SK-N-SH (cell line): Measurements from ENCODE around the gene SETD1B. TPM values are rescaled to one million over a fixed set of nuclear protein-coding genes. Genes with fewer than 3 reads are reported as not detected.
"Not testable (repeated sequence)": the region's sequence is repeated elsewhere in the genome, so short reads cannot be mapped to it uniquely, and the experiment has no call there.

Experiments
- CTCF ChIA-PET: fragments of 300-600, 350-600 bp; formaldehyde crosslinking; extraction: SDS; loops from one replicate; lab custom pipeline; 2021; lab: Yijun Ruan, JAX
- POLR2A ChIA-PET: fragments of 350-600 bp; sonication (Branson Sonifier 250); formaldehyde crosslinking; extraction: SDS; loops from one replicate; lab custom pipeline; 2020; ENCODE audit warnings: antibody characterized with exemption, inconsistent platforms; lab: Yijun Ruan, JAX
- DNase-seq: peaks from one replicate; pipeline ENCODE4 v3.0.0; 2012
- H2AFZ ChIP-seq: fragments of 200-600 bp; sonication (generic); 2 replicates; pipeline ENCODE4 v1.8.1; 2016; ENCODE audit warnings: antibody characterized with exemption, mild to moderate bottlenecking, low read depth
- H3F3A ChIP-seq: fragments of 200-600 bp; sonication (generic); replicated peaks from 2 replicates; pipeline ENCODE3; 2016; ENCODE audit warnings: antibody characterized with exemption, mild to moderate bottlenecking; ENCODE audit not compliant: insufficient read depth
- H3K27ac ChIP-seq, 2 experiments: fragments of 200-500 bp in 1 of 2; fragments of 200-600 bp in 1 of 2; sonication (Bioruptor generic) in 1 of 2; sonication (generic), shearing (Covaris generic) in 1 of 2; 2 replicates each; pipeline versions ENCODE4 v1.5.1 to v1.6.1; 2014 to 2016; ENCODE audit warnings: low read depth in 2 of 2, inconsistent platforms in 1 of 2, low read length in 1 of 2, mild to moderate bottlenecking in 1 of 2, mixed read lengths in 1 of 2
- H3K27me3 ChIP-seq: fragments of 200-600 bp; sonication (generic), shearing (Covaris generic); 2 replicates; pipeline ENCODE4 v1.6.1; 2016; ENCODE audit warnings: mixed run types; ENCODE audit not compliant: insufficient read depth
- H3K36me3 ChIP-seq, 2 experiments: fragments of 200-500 bp in 1 of 2; fragments of 200-600 bp in 1 of 2; sonication (Bioruptor generic) in 1 of 2; sonication (generic) in 1 of 2; replicated peaks in 1 of 2; 2 replicates each; pipeline versions ENCODE3 to v1.5.1; 2014 to 2016; ENCODE audit warnings: low read length in 1 of 2, mild to moderate bottlenecking in 1 of 2; ENCODE audit not compliant: insufficient read depth in 2 of 2, control insufficient read depth in 1 of 2
- H3K4me1 ChIP-seq, 2 experiments: fragments of 200-500 bp in 1 of 2; fragments of 200-600 bp in 1 of 2; sonication (Bioruptor generic) in 1 of 2; sonication (generic), shearing (Covaris generic) in 1 of 2; 2 replicates each; pipeline versions ENCODE4 v1.5.1 to v1.6.1; 2014 to 2016; ENCODE audit warnings: low read depth in 1 of 2, low read length in 1 of 2, mixed run types in 1 of 2; ENCODE audit not compliant: insufficient read depth in 2 of 2, control insufficient read depth in 1 of 2
- H3K4me2 ChIP-seq: fragments of 200-600 bp; sonication (generic), shearing (Covaris generic); 2 replicates; pipeline ENCODE4 v1.6.1; 2017; ENCODE audit warnings: mixed run types
- H3K4me3 ChIP-seq, 2 experiments: fragments of 200-500 bp in 1 of 2; fragments of 200-600 bp in 1 of 2; sonication (Bioruptor generic) in 1 of 2; sonication (generic), shearing (Covaris generic) in 1 of 2; 2 replicates each; pipeline versions ENCODE4 v1.5.1 to v1.8.1; 2014 to 2016; ENCODE audit warnings: low read depth in 2 of 2, inconsistent platforms in 1 of 2, low read length in 1 of 2, mild to moderate bottlenecking in 1 of 2, mixed read lengths in 1 of 2, moderate library complexity in 1 of 2
- H3K79me2 ChIP-seq: fragments of 200-600 bp; sonication (generic); 2 replicates; pipeline ENCODE4 v1.8.1; 2017; ENCODE audit warnings: mild to moderate bottlenecking; ENCODE audit not compliant: insufficient read depth
- H3K9ac ChIP-seq: fragments of 200-600 bp; sonication (generic); 2 replicates; pipeline ENCODE4 v1.6.1; 2017; ENCODE audit warnings: mixed run types
- H3K9me2 ChIP-seq: fragments of 200-600 bp; sonication (generic); 2 replicates; pipeline ENCODE4 v1.6.1; 2017; ENCODE audit warnings: mixed run types
- H3K9me3 ChIP-seq: fragments of 200-600 bp; sonication (generic); 2 replicates; pipeline ENCODE4 v1.6.1; 2017; ENCODE audit warnings: mixed run types, mild to moderate bottlenecking, moderate library complexity
- H4K20me1 ChIP-seq: fragments of 200-600 bp; sonication (generic); 2 replicates; pipeline ENCODE4 v1.6.1; 2017; ENCODE audit warnings: mild to moderate bottlenecking, mixed run types; ENCODE audit not compliant: insufficient read depth
- ELF1 ChIP-seq: IDR thresholded peaks from 2 replicates; pipeline ENCODE4 v1.4.0; 2012
- GABPA ChIP-seq: IDR thresholded peaks from 2 replicates; pipeline ENCODE4 v1.4.0; 2012; ENCODE audit warnings: low read depth, mild to moderate bottlenecking
- MEF2A ChIP-seq: IDR thresholded peaks from 2 replicates; pipeline ENCODE4 v1.4.0; 2012; ENCODE audit warnings: low read depth, borderline replicate concordance
- MXI1 ChIP-seq: IDR thresholded peaks from 2 replicates; pipeline ENCODE4 v1.6.1; 2012; ENCODE audit warnings: mild to moderate bottlenecking, low read depth, low read length, improper control_type of control experiment
- RCOR1 ChIP-seq: fragments of 150-350 bp; IDR thresholded peaks from 2 replicates; pipeline ENCODE4 v1.6.1; 2017; ENCODE audit warnings: antibody characterized with exemption, low read length
- WGBS: methylation state at CpG from one replicate; pipeline ENCODE4 v1.1.6; 2017; ENCODE audit warnings: low lambda C conversion rate; 5-methylcytosine and 5-hydroxymethylcytosine counted together
- polyA plus RNA-seq, 3 experiments: library from polyadenylated mRNA; depleted of rRNA; stranded (reverse); fragments of >200 nt; gene quantifications; 2 replicates each; pipeline ENCODE4 v1.2.3, GENCODE V29; 2012
- TF ChIP-seq, protein P1 (sequence below): IDR thresholded peaks from 2 replicates; pipeline ENCODE4; 2012

SETD1B gene
- polyA plus RNA-seq, 1 of the 3 experiments (the other 2 are of a cell fraction): 2.0 TPM

DNA sequence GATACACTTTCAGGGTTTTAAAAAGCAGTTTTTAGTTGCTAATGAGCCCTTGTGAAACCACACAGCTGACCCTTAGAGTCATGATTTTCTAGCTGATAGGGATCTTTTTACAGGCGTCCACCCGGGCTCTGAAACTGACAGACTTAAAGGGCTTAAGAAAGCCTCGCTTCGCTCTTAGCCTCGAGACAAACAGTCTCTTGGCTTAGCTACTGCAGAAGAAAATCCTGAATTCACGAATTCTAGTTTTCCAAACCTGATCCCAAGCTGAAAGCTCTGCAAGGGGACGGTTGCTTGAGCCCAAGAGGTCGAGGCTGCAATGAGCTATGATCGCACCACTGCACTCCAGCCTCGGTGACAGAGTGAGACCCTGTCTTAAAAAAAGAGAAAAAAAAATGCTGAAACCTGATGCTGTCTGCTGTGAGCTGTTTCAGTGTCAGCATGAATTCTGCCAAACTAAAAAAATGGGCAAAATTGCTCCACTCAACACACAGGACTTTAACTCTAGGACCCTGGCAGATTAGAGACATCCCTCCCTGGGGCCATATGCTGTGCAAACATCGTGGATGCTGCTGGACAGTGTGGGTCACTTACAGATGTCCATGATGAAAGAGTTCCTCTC, 57.9 kb downstream of the SETD1B start:
- peak overlapping the region; percentile 72 for H3K4me2 ChIP-seq
- H2AFZ ChIP-seq: peak overlapping the region; percentile 73; the same call in 1 of the 2 replicates
- ChIA-PET POLR2A (interaction anchor here (1.2 to 3.2 kb wide), 3 partner anchors 10 to 23 kb away, joined by 3 to 9 read pairs (median 4); no protein-coding TSS in a partner anchor), CTCF (interaction anchor here (0.6 to 3.5 kb wide), 6 partner anchors 10 to 507 kb away, joined by 3 to 17 read pairs (median 9); partner anchors contain the start of genes PSMD9 and RHOF)
- 0 out of 2 replicates have a peak overlapping the region, but pooled peaks have one; percentile 8 for H3K9ac ChIP-seq
- TF ChIP-seq, protein P1, sequence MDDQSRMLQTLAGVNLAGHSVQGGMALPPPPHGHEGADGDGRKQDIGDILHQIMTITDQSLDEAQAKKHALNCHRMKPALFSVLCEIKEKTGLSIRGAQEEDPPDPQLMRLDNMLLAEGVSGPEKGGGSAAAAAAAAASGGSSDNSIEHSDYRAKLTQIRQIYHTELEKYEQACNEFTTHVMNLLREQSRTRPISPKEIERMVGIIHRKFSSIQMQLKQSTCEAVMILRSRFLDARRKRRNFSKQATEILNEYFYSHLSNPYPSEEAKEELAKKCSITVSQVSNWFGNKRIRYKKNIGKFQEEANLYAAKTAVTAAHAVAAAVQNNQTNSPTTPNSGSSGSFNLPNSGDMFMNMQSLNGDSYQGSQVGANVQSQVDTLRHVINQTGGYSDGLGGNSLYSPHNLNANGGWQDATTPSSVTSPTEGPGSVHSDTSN: peak; percentile 28
- no peak for TF ChIP-seq GABPA
- H3K9me2 ChIP-seq: no peaks in the 10 kb centered on the region
- peak overlapping the region; percentile 20 to 59; a peak in 3 of 4 replicates for H3K27ac ChIP-seq
- H3F3A ChIP-seq: peaks cover 27% of the 10 kb centered on the region
- no peak overlapping the region for H3K4me3 ChIP-seq
- peaks cover 7 to 15% of the 10 kb centered on the region in 2 experiments; a peak in 3 of 4 replicates for H3K4me1 ChIP-seq
- no peaks in the 10 kb centered on the region for H3K36me3 ChIP-seq
- no peaks in the 10 kb centered on the region for H3K79me2 ChIP-seq
- peak; percentile 60 for DNase-seq
- WGBS: 45% methylated on average over 10 of the region's 11 CpGs
- no peaks in the 10 kb centered on the region for H4K20me1 ChIP-seq
- no peaks in the 10 kb centered on the region for H3K9me3 ChIP-seq
- H3K27me3 ChIP-seq: no peaks in the 10 kb centered on the region

DNA sequence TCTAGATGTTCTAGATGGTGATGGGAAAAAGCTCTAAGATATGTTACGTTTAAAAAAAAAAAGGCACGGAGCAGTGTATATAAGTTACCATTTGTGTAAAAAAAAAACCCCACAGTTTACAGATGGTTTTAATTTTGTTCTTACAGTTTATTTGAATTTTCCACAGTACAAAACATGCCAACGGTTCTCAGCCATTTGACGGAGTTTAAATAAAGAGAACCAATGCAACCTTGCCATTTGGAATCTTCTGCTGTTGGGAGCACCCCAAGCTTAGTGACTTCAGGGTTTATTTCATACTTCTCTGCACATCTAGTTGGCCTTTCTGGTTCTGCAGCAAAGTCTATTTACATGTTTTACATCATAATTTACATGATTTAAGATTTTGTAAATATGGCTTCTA, 62.5 kb downstream of the SETD1B start:
- Histone ChIP-seq H3K36me3 (no peaks in the 10 kb centered on the region), H3K9ac (no peak overlapping the region), H3K27me3 (no peaks in the 10 kb centered on the region), H3K4me1 (peaks cover 2 to 6% of the 10 kb centered on the region in 2 experiments; a peak in 2 of 4 replicates), H4K20me1 (no peaks in the 10 kb centered on the region), H3K9me2 (no peaks in the 10 kb centered on the region), H3K79me2 (no peaks in the 10 kb centered on the region), H3K9me3 (no peaks in the 10 kb centered on the region), H3K4me2 (no peak overlapping the region), H3K27ac (no peak overlapping the region), H3F3A (peaks cover 14% of the 10 kb centered on the region), H2AFZ (no peak overlapping the region)
- 63% methylated on average over 4 of the region's 4 CpGs for WGBS
- POLR2A ChIA-PET: no interaction called here
- TF ChIP-seq RCOR1: no peak
- no peak for TF ChIP-seq MEF2A
- TF ChIP-seq ELF1: no peak
- no peak for TF ChIP-seq MXI1
- TF ChIP-seq, all 33 proteins: peak for 0
- no peak overlapping the region for H3K4me3 ChIP-seq
- no peak for DNase-seq
- CTCF ChIA-PET: no interaction called here

DNA sequence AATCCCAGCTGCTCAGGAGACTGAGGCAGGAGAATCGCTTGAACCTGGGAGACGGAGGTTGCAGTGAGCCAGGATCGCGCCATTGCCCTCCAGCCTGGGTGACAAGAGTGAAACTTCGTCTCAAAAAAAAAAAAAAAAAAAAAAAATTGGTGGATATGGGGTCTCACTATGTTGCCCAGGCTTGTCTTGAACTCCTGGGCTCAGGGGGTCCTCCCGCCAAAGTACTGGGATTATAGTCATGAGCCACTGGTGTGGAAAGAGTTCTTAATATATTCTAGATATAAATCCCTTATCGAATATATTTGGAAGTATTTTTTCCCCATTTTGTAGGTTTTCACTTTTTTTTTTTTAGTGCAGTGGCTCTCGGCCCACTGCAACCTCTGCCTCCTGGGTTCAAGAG, 65.4 kb downstream of the SETD1B start:
- not testable (repeated sequence) for DNase-seq, H3K4me3 ChIP-seq, H3K27ac ChIP-seq, H3K36me3 ChIP-seq, H3K79me2 ChIP-seq, H3K9me3 ChIP-seq, H3K27me3 ChIP-seq, H4K20me1 ChIP-seq, H3K9ac ChIP-seq, H2AFZ ChIP-seq, H3K9me2 ChIP-seq, H3K4me2 ChIP-seq
- WGBS: 93% methylated on average over 8 of the region's 8 CpGs
- Histone ChIP-seq H3K4me1 (peaks cover 10 to 13% of the 10 kb centered on the region in 2 experiments; a peak in 3 of 4 replicates), H3F3A (peaks cover 21% of the 10 kb centered on the region)
- ChIA-PET CTCF (interaction anchor here (2.3 to 3.6 kb wide), 3 partner anchors 19 to 75 kb away, joined by 13 to 17 read pairs (median 14); partner anchors contain the start of genes PSMD9 and RHOF), POLR2A (interaction anchor here (0.6 kb wide), 1 partner anchor 31 kb away, joined by 4 read pairs; no protein-coding TSS in a partner anchor)
